NCI-H510A treated with DMSO at 0.1 percent for 48 hours (cell line): ENCODE results near the gene IGFL3.
A peak's percentile ranks its signal among the peaks of the same experiment; 100 is the strongest.
"Not testable (repeated sequence)": the region's sequence is repeated elsewhere in the genome, so short reads cannot be mapped to it uniquely, and the experiment has no call there.

Source experiments
- DNase-seq: peaks from one replicate; lab custom pipeline; 2025; lab: John Stamatoyannopoulos, UW

Gene IGFL3

DNA sequence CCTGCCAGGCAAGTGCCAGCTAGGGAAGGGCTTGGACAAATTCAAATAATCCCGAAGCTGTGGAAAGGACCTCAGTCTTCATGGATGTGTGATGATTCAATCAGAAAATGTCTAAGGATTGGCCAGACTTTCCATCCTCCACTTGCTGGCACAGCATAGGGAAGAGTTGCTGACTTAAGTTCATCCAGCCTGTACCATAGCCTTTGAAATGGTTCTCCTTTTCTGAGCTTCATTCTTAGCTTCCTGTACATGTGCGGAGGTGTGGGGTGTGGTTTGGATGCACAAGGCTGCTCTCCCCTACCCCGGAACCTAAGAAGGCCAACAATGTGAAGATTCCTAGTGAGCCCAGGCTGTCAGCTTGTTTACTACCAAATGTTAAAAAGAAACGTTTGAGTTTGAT lies 959 bp upstream of the IGFL3 start:
- DNase-seq = no peak

DNA sequence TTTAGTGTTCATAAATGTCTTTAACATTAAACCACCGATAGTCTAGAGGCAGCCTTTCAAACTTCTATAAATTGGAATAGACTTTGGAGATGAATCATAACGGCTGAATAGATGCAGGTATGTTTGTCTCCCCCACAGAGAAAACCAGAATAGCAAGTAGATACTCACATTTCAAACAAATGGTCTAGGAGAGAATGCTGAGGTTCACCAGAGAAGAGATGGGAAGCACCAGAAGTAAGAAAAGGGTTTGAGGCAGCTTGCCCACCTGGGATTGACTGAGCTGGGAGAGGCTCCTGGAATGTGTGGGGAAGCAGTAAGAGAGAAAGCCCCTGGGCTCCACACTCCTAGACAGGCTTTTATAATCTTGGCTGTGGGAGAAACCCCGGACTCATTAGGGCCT lies 6.4 kb downstream of the IGFL3 start:
- DNase-seq = no peak

DNA sequence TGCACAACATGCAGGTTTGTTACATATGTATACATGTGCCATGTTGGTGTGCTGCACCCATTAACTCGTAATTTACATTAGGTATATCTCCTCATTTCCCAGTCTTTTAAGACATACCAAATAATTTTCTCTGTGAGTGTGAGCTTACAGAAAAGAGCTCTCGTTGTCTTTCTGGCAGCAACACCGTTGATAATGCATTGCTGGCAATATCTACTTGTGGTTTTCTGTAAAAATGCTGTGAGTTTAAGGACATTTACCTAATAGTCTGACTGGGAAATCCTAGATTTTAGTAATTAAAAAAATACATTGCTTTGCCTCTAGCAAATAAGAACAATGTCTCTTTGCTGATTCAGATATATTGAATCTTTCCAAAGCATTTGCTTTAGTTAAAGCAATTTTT lies 8.4 kb downstream of the IGFL3 start:
- DNase-seq = no peak

DNA sequence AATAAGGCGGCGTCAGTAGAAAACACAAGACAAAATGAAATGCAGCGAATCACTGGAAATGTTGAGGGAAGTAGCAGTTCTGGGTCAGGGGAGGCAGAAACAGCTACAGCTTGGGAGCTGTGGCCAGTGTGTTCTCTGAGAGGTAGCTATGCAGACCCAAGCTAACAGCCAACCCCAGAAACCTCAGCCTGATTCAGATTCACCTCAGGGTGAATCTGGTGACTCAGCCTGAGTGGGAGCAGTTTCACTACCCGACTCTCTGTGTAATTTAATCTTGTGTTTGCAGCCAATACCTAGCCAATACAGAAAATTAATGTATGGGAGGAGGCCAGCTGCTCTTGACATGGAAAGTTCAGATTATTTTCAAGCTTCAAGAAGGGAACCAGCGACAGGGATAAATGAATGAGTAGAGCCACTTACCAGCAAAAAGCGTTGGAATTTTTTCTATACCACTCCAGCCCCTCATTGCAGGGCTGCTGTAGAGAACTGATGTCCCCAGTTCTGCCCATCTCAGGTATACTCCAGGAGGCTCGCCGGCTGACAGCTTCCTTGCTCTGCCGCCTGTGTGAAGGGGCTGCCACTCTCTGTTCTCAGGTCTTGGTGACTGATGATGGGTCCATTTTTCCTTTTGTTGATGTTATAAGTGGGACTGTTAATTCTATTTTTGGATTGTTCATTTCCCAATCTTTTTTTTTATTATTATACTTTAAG lies 8.9 kb downstream of the IGFL3 start:
- no peak for DNase-seq

DNA sequence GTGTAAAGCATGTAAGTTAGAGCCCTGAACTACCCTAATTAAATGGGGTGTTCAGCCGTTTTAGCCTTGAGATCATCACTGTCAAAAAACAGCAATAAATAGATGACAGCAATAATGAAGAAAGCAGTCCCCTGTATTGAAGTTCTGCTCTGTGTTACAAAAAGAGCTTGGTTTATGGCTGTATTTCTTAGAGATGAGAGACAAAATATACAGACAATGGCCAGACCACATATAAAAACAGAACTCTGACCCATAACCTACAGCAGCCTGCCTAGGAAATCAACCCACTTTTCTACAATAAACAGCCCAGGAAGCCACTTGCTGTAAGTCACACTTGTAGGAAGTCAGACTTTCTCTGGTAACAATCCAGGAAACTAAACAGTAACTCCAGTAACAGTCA lies 10.8 kb downstream of the IGFL3 start:
- no peak for DNase-seq

DNA sequence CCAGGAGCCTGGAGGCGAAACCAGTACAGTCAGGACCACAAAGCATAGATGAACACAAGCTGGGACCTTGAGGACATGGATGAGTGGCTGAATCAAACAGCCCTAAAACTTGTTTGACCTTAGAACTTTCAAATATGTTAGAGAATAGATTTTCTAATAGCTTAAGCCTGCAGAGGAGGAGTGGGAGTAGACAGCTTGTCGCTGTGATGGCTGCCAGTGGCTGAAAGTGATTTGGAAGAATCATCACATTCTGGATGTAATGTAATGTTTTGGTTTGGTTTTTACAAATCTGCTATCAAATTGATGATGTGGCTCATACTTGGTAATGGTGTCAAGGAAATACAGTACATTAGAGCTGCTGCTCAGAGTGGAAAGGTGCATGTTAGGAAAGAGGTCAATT lies 12.0 kb downstream of the IGFL3 start:
- DNase-seq = no peak

DNA sequence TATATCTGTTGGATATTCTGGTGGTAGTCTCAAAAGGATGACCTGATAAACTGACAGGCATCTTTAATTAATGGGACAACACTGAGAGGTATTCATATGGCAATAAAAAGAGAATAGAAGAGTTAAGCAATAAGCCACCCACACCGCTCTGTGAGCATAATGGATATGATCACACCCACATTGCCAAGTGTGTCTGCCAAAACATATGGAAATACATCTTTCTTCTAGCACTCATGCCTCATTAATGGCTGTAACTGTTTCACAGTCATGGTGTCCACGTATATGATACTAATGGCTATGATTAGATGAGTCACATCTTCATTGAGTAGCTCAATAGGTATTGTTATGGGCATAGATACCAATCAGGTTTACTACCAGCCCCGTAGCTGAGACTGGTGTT lies 13.1 kb downstream of the IGFL3 start:
- no peak for DNase-seq

DNA sequence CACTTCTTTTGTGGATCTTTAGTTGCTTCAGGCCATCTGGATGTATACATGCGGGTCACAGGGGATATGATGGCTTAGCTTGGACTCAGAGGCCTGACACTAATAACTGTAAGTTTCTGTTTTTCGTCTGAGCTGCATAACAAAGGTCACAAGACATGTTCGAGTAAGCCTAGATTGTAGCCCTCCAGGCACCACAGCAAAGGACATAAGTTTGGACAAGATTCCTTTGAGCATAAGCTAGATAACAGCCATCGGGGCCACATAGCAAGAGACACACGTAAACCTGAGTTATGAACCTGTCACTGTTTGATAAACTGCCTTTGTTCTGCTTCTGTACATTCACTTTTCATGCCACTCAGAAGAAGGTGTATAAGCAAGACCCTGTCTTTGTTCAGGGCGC lies 14.6 kb downstream of the IGFL3 start:
- no peak for DNase-seq

DNA sequence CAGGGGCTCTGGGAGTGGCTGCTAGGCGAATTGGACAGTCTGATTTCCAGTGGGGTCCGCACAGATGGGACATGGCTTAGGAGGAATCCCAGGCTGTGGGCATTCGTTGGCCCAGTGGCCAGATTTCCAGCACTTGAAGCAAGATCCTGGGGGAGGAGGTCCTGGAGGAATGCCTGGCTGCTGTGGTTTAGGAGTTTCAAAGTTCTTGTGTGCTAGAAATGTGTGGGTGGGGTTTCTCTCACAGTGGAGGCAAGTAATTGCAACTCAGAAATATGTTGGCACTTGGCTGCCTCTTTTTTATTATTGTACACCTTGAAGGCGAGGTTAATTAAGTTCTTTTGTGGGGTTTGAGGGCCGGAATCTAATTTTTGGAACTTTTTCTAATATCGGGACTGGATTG lies 17.1 kb downstream of the IGFL3 start:
- no peak for DNase-seq

DNA sequence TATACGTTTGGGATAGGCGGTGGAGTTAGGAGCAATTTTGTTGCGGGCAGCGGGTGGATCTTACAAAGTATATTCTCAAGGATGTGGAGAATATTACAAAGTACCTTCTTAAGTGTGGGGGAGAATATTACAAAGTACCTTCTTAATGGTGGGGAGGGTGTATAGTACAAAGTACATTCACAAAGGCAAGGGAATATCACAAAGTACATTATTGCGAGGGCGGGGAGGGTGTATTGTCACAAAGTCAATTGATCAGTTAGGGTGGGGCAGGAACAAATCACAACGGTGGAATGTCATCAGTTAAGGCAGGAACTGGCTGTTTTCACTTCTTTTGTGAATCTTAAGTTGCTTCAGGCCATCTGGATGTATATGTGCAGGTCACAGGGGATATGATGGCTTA lies 22.2 kb downstream of the IGFL3 start:
- DNase-seq = not testable (repeated sequence)

DNA sequence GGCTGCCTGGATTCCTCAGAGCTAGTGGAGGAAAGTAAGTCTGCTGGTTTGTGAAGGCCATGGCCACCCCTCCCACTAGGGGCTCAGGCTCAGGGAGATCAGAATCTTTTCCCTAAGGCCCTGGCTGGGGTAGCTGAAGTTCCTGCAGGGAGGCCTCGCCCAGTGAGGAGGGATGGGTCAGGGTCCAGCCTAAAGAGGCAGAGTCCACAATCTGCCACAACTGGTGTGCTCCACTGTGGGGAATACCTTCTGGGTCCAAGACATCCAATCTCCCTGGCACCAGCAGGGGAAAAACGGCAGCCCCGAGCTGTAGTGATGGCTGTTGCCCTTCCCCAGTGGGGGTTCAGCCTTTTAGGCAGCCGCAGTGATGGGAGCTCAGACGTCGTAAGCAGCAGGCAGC lies 23.2 kb downstream of the IGFL3 start:
- DNase-seq = no peak

DNA sequence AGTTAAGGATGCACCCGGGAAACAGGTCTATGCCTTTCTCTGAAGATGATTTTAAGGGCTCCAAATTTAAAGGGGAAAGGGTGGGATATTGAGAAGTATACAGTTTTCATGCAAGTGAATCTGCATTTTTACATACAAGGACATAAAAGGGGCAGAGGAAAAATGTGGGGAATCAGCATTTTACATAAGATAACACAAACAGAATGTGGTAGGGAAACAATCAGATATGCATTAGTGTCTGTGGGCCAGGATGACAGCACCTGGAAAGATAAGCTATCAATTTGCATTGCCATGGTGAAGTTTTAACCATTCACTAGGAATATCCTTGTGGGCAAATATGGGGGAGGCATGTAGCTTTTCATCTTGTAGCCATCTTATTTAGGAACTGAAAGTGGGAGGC lies 24.1 kb downstream of the IGFL3 start:
- DNase-seq = no peak

DNA sequence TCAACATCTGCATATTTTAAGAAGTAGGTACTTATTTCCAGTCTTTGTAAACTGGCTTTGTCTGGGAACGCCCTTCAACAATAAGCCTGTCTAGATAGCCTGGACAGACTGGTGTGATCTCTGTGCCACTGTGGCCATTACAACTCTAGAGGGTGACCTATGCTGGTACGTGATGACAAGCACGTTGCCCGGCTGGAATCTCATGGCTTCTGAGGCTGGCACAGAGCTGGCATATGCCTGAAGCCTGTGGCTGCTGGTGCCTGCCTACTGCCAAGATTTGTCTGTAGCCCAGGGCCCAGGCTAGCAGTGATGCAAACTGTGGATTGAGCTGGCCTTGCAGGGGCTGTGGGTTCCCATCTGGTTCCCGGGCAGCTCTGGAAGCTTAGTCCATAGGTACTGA lies 34.0 kb downstream of the IGFL3 start:
- no peak for DNase-seq

DNA sequence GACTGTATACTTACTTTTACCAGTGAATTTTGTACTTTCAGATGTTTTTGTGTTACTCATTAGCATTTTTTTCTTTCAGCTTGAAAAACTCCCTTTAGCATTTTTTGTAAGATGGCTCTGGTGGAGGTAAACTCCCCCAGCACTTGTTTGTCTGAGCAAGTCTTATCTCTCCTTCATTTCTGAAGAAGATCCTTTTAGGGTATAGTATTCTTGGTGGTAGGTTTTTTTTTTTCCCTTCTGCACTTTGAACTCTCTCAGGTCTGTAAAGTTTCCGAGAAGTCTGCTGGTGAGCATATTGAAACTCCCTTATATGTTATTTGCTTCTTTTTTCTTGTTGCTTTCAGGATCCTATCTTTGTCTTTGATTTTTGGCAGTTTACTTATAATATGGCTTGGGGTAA lies 35.1 kb downstream of the IGFL3 start:
- DNase-seq = no peak

DNA sequence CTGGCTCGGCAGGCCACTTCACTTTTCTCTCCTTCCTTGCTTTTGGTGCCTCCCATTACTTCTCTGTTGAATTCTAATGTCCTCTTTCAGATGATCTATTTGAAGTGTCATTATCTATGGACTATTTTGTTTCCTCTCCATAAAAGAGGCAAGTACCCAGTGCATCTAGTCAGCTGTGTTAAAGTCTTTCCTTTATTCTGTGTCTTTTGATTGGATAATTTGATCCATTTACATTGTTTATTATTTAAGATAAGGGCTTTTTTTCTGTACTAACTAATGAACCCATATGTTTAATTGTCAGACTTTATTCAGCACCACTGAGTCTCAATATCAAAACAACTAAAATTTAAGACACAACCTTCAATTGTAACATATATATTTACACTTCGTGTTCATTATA lies 36.4 kb downstream of the IGFL3 start:
- DNase-seq = no peak

DNA sequence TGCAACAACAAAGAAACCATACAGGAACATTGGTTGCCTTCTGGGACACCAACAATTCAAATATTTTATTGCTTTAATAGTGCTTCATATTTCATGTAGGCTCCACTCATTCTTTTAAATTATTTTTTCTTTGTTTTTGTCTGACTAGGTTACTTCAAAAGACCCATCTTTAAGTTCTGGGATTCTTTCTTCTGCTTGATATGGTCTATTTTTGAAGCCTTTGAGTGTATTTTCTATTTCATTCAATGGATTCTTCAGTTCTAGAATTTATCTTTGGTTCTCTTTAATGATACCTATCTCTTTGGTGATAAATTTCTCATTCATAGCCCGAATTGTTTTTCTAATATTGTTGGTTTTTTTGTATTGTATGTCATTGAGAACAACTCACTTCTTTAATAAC lies 38.6 kb downstream of the IGFL3 start:
- no peak for DNase-seq

DNA sequence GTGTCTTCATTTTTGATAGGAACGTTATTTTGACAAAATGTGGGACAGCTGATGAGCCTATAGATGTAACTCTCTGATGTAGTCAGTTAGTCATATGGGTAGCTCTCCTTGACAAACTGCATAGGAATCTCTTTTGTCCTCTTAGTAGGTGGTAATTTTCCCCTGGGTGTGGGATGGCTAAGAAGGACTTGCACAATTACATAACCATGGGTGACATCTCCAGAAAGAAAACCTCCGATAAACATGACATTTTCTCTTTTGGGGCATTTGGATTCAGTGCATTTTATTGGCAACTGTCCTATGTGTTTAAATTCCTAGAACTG lies 41.8 kb downstream of the IGFL3 start:
- no peak for DNase-seq

DNA sequence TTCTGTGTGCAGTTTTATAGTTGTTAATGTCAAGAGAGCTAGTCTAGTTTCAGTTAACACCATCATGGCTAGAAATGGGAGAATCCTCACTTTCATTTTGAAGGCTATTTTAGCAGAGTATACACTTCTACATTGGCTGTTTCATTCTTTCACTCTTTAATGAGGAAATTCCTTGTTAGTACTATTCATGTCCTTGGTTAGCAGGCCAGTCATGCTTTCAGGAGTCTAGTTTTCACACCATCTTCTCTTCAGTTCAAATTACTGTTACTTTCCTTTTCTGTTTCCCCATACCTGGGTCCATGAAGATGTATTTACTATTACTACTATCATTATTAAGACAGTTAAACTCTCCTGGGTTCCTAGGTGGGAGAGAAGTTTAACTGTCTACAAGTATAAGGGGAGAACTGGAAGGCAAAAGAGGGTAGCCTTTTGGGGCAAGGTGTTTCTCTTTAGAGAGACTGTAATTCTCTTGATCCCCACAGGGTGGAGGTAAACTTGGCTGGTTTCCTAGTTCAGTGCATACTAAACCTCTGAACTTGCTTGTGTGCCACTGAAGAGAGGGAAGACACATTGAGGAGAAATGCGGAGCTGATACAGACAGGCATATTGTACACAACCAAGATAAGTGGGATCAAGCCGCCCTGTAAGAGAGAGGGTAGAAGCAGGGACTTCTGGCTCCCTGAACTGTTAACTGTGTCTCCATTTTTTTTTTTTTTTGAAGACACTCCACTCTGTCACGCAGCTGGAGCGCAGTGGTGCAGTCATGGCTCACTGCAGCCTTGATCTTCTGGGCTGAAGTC lies 42.4 kb downstream of the IGFL3 start:
- peak; percentile 75 for DNase-seq

DNA sequence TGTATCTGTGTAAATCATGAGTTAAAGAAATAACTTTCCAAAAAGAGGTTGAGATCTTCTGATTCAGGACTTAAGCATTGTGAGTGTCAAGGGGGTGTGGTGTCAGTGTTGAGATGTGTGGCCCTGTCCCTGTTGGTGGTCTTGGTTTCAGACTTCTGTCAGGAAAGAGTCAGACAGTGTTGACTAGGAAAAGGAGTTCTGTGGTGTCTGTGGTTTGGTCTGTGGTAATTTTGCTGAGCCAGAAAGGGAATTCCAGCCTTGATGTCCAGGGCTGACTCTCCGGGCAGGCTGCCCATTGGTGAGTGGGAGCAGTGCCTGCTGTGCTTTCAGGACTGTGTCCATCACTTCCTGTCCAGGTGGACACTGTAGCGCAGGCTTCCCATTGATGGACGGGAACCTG lies 43.9 kb downstream of the IGFL3 start:
- DNase-seq = no peak

DNA sequence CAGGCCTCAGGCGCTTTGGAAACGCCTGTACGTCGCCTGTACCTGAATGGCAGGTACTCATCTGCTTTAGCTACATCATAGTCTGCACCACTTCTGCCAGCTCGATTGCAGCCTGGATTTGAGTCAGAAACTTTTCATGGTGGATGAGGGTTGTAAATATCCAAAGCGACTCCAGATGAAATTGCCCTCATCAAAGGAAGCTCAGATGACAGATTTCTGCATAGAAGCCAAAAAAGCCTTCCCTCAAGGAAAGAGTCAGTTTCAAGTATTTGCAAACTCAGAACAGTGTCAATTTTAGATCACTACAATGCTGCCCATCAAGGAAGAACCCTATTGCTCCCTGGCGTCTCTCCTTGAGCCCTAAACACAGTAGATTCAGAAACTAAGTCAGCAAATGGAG lies 44.9 kb downstream of the IGFL3 start:
- DNase-seq = no peak

DNA sequence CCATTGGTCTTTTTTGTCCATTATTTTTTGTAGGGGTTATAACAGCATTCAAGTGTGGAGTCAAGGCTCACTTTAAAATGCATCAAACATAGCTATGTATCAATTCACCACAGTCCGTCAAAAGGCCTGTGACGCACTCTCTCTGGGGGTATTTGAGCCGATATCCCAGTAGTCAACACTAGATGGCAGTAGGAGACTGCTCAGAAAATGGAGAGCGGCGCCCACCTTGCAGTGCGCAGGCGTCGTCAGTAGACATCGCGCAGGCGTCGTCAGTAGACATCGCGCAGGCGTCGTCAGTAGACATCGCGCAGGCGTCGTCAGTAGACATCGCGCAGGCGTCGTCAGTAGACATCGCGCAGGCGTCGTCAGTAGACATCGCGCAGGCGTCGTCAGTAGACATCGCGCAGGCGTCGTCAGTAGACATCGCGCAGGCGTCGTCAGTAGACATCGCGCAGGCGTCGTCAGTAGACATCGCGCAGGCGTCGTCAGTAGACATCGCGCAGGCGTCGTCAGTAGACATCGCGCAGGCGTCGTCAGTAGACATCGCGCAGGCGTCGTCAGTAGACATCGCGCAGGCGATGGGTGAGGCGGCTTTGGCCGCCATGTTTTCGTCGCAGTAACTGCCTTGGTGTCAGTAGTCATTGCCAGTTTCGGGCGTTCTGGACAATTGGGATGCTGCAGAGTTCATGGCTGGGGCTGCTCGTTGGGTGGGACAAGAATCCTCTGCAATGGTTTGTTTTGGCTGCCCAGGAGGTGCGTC lies 45.7 kb downstream of the IGFL3 start:
- DNase-seq = not testable (repeated sequence)

DNA sequence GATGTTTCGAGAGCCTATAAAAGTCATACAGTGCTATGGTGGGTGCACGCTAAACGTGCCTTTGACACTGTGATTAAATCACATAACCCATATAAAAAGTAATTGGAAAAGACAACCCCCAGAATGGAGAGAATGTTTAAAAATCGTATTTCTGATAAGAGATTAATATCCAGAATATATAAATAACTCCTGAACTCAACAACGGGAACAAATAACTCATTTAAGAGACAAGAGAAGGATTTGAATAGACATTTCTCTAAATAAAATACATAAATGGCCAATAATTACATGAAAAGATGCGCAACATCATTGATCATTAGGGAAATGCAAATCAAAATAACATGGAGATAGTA lies 46.7 kb downstream of the IGFL3 start:
- DNase-seq = no peak
